Stimulated activated naive CD8-positive, alpha-beta T cell treated with anti-CD3 and anti-CD28 coated beads, Interleukin-15, Interleukin-2, amounts not matched to agents 100 ng/mL and 50 ng/mL, for 24 hours (primary cell): Measurements from ENCODE around the gene TES.
A peak's percentile ranks its signal among the peaks of the same experiment; 100 is the strongest.
"Not testable (repeated sequence)": the region's sequence is repeated elsewhere in the genome, so short reads cannot be mapped to it uniquely, and the experiment has no call there.

ENCODE experiments used
- H3K27ac Mint-ChIP-seq: one replicate; pipeline ENCODE4 v1.8.0; 2021; ENCODE audit warnings: mild to moderate bottlenecking, mixed read lengths
- H3K27me3 Mint-ChIP-seq: one replicate; pipeline ENCODE4 v1.8.0; 2021; ENCODE audit warnings: mixed read lengths
- H3K36me3 Mint-ChIP-seq: one replicate; pipeline ENCODE4 v1.8.0; 2021; ENCODE audit warnings: low read depth, mixed read lengths
- H3K4me1 Mint-ChIP-seq: one replicate; pipeline ENCODE4 v1.8.0; 2021; ENCODE audit warnings: low read depth, mixed read lengths
- H3K4me3 Mint-ChIP-seq: one replicate; pipeline ENCODE4 v1.8.0; 2021; ENCODE audit warnings: mild to moderate bottlenecking, mixed read lengths
- H3K9me3 Mint-ChIP-seq: one replicate; pipeline ENCODE4 v1.8.0; 2021; ENCODE audit warnings: mixed read lengths

TES gene, protein sequence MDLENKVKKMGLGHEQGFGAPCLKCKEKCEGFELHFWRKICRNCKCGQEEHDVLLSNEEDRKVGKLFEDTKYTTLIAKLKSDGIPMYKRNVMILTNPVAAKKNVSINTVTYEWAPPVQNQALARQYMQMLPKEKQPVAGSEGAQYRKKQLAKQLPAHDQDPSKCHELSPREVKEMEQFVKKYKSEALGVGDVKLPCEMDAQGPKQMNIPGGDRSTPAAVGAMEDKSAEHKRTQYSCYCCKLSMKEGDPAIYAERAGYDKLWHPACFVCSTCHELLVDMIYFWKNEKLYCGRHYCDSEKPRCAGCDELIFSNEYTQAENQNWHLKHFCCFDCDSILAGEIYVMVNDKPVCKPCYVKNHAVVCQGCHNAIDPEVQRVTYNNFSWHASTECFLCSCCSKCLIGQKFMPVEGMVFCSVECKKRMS

DNA sequence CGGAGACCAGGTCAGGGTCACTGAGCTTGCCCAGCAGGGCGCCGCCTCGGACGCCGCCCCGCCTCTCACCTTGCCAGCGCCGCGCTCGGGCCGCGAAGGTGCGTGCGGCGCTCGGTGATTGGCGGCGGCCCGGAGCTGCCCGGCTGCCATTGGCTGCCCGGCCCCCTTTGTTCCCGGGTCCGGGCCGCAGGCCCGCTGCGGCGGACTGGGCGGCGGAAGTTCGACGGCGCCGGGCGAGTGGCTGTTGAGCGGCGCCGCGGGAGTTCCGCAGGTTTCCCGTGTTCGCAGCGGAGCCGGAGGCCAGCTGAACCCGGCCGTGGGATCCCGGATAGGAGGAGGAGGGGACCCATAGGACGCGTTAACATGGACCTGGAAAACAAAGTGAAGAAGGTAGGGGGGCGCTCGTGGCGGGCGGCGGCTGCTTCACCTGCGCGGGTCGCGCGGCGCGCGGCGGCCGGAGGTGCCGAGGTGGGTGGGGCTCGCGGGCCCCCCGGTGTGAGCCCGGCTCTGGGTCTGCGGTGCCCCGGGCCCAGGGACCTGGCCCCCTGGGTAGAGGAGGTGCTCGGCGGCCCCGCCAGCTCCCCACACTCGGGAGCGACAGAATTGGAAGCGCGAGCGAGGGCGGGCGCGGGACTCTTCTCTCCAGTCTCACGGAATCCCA lies at the start of gene TES:
Gene TES (plus strand): TSS at position 195 of the 661 bp plus-strand sequence. CDS start 169 bp downstream, at position 364.
- Mint-ChIP-seq H3K4me1 (peaks cover 45% of the 10 kb centered on the region), H3K9me3 (no peaks in the 10 kb centered on the region), H3K27ac (peak within 1 kb of the TSS; percentile 97), H3K4me3 (peak within 1 kb of the TSS; percentile 98), H3K36me3 (peaks cover 17% of the 10 kb centered on the region), H3K27me3 (no peaks in the 10 kb centered on the region)

DNA sequence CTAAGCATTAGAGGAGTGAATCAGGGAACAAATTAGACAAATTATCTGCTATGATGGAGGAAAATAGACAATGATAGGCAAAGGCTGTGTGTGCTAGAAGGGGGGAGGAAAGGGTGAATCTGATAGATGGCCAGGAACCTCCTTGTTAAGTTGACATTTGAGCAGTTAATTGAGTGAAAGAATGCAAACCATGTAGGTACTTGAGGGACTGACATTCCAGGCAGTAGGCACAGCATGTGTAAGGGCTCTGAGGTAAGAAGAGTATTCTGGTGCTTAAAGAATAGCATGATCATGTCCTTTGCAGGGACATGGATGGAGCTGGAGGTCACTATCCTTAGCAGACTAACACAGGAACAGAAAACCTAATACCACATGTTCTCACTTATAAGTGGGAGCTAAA lies 48.6 kb upstream of the TES start:
- peaks cover 22% of the 10 kb centered on the region for H3K27me3 Mint-ChIP-seq
- H3K36me3 Mint-ChIP-seq: no peaks in the 10 kb centered on the region
- no peak overlapping the region for H3K27ac Mint-ChIP-seq
- no peak overlapping the region for H3K4me3 Mint-ChIP-seq
- peaks cover 25% of the 10 kb centered on the region for H3K4me1 Mint-ChIP-seq
- no peaks in the 10 kb centered on the region for H3K9me3 Mint-ChIP-seq

DNA sequence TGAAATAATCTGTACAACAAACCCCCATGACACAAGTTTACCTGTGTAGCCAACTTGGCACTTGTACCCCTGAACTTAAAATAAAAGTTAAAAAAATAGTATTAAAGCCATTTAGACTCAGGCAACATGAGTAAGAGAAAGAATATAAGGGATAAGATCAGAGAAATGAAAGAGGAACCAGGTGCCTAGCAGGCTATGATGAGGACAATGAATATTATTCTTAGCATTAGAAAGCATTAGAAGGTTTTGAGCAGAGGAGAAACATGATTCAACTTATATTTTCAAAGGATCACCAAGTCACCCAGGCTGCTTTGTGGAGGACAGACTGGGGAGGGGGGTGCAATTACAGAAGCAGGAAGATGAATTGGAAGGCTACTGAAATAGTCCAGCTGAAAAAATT lies 48.1 kb upstream of the TES start:
- Mint-ChIP-seq H3K9me3 (no peaks in the 10 kb centered on the region), H3K27me3 (peaks cover 18% of the 10 kb centered on the region), H3K4me3 (no peak overlapping the region), H3K4me1 (peaks cover 29% of the 10 kb centered on the region), H3K27ac (no peak overlapping the region), H3K36me3 (no peaks in the 10 kb centered on the region)

DNA sequence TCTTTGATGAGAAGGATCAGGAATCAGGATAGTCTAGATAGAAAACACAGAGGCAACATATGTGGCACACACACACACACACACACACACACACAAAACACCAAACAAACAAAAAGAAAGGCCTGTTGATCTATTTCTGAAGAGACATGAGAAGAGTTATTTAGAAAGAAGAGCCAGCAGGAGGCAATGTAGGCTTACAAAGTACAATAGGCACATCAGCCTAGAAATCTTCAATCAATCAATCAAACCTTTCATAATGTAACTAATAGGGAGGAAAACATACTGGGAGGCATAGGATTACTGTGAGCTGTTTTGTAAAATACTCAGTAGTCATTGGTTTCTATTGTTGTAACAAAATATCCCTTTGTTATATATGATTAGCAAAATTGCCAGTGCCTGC lies 47.3 kb upstream of the TES start:
- peaks cover 31% of the 10 kb centered on the region for H3K4me1 Mint-ChIP-seq
- no peaks in the 10 kb centered on the region for H3K36me3 Mint-ChIP-seq
- H3K27ac Mint-ChIP-seq: no peak overlapping the region
- H3K4me3 Mint-ChIP-seq: no peak overlapping the region
- no peaks in the 10 kb centered on the region for H3K9me3 Mint-ChIP-seq
- H3K27me3 Mint-ChIP-seq: peaks cover 13% of the 10 kb centered on the region

DNA sequence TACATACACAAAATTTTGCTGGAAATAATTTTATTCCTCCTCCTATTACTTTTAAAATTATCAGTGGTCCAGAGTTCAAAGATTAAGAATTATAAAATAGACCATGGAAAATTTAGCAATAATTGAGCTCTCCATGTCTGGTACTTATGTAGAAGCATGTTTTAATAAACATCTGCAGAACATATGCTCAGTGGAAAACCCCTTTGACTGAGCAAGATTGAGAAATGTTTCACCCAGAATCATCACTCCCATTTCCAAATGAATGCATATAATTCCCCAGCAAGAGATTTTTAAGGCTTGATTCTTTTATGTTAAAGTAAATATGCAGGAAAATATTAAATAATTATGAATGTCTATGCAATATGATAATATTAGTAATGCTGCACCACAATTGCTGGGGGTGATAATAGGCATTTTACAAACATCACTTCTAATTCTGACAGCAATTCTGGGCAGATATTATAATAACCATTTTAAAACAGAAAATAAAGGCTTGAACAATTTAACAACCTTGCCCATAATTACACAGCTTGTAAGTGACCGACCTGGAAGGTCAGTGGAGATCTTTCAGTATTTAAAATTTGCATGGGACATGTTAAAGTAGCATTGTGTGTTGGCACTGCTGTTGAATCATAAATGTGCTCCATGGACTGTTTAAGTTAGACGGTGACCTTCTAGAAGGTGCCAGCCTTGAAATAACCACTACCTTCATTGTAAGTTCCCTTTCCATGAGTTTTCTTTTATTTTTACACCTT lies 45.6 kb upstream of the TES start:
- no peak overlapping the region for H3K27ac Mint-ChIP-seq
- peaks cover 13% of the 10 kb centered on the region for H3K27me3 Mint-ChIP-seq
- H3K4me1 Mint-ChIP-seq: peaks cover 31% of the 10 kb centered on the region
- H3K9me3 Mint-ChIP-seq: no peaks in the 10 kb centered on the region
- H3K4me3 Mint-ChIP-seq: no peak overlapping the region
- no peaks in the 10 kb centered on the region for H3K36me3 Mint-ChIP-seq

DNA sequence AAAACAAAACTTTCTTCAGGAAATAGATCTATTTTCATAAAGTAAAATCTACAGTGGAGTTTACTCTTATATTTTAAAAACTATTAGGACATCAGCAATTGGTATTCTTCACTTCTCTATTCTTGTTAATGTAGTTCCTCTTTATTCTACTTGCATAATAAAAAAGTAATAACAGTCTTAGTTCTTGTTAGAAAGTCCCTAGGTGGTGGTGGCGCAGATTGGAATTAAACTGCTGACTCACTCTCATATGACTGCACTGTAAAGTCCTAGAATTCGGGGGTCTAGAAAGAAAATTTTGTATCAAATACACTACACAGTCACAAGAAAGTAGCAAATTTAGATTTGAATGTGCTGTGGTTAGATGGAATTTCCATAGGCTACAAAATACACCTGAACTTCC lies 44.6 kb upstream of the TES start:
- Mint-ChIP-seq H3K27me3 (peaks cover 13% of the 10 kb centered on the region), H3K4me1 (peaks cover 31% of the 10 kb centered on the region), H3K27ac (no peak overlapping the region), H3K9me3 (no peaks in the 10 kb centered on the region), H3K36me3 (no peaks in the 10 kb centered on the region), H3K4me3 (no peak overlapping the region)

DNA sequence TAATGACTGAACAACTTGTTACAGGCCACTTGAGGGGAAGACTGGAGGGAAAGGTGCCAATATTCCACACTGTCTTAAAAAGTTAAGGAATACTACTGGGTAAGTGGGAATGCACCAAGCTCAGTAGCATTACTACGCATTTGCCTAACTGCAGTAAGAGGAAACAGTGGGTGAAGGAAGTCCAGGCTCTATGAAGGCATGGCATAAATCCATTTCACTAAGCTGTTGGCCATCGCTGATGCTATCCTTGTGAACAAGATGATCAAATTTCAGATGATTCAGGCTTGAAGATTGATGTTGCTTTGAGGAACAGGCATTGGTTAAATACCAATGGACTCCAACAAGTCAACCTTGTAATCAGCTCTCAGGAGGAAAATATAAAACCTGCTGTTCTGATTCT lies 44.2 kb upstream of the TES start:
- peaks cover 13% of the 10 kb centered on the region for H3K27me3 Mint-ChIP-seq
- H3K36me3 Mint-ChIP-seq: no peaks in the 10 kb centered on the region
- peaks cover 31% of the 10 kb centered on the region for H3K4me1 Mint-ChIP-seq
- H3K27ac Mint-ChIP-seq: no peak overlapping the region
- no peak overlapping the region for H3K4me3 Mint-ChIP-seq
- H3K9me3 Mint-ChIP-seq: no peaks in the 10 kb centered on the region

DNA sequence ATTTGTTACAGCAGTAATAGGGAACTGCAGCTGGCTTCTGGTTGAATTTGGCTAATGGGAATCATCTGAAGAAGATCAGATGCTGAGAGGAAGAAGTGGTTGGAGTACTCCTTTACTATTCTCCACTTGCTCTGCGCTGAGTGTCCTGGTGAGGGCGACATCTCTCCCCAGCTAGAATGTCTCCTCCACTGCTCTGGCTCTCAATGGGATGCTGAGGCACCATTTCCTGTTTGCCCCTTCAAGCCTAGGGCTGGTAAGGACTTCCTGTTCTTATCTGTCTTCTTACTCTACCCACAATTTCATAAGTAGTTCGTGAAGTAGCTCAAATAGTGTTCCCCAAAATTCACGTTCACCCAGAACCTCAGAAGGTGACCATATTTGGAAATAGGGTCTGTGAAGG lies 43.2 kb upstream of the TES start:
- H3K9me3 Mint-ChIP-seq: no peaks in the 10 kb centered on the region
- no peaks in the 10 kb centered on the region for H3K36me3 Mint-ChIP-seq
- peaks cover 12% of the 10 kb centered on the region for H3K27me3 Mint-ChIP-seq
- H3K27ac Mint-ChIP-seq: no peak overlapping the region
- H3K4me1 Mint-ChIP-seq: peaks cover 24% of the 10 kb centered on the region
- no peak overlapping the region for H3K4me3 Mint-ChIP-seq

DNA sequence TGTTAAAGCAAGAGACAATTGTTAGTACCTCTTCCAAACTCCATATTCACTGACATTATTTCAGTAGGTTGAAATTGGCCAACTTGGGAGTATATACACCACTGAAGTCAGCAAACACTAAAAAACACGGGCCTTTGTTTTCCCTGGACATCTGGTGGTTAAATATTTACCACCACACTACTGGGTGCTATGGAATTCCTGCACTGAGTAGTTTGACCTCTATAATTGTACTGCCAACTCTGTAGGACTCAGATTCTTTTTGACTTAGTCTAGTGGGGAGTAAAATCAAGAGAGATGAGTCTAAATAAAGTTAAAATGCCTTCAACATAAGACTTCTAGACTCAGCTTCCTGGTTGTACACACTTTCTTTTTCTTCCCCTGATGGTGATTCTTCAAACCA lies 41.3 kb upstream of the TES start:
- no peak overlapping the region for H3K27ac Mint-ChIP-seq
- no peaks in the 10 kb centered on the region for H3K36me3 Mint-ChIP-seq
- no peak overlapping the region for H3K4me3 Mint-ChIP-seq

DNA sequence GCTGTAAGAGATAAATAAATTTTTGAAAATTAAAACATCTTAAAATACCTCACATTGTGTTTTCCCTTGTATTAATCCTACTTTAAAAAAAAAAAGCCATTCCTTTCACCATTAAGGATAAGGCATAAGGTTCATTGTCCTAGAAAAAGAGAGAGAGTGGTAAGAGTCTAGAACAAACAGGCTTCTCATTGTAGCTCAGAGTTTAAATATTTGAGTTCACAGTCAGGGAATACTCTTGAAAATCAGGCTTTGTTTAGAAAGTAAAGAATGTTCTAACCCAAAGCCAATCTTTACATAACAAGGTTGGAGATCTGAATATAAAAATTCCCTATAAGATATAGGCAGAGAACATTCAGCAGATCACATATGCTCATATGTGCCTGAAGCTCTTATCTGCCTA lies 40.2 kb upstream of the TES start:
- Mint-ChIP-seq H3K27ac (no peak overlapping the region), H3K36me3 (no peaks in the 10 kb centered on the region), H3K27me3 (peaks cover 4% of the 10 kb centered on the region), H3K9me3 (no peaks in the 10 kb centered on the region), H3K4me1 (peaks cover 18% of the 10 kb centered on the region), H3K4me3 (no peak overlapping the region)

More for the DNA sequence above, 41.3 kb upstream of the TES start:
- Mint-ChIP-seq H3K27me3 (peaks cover 4% of the 10 kb centered on the region), H3K9me3 (no peaks in the 10 kb centered on the region), H3K4me1 (peaks cover 20% of the 10 kb centered on the region)

DNA sequence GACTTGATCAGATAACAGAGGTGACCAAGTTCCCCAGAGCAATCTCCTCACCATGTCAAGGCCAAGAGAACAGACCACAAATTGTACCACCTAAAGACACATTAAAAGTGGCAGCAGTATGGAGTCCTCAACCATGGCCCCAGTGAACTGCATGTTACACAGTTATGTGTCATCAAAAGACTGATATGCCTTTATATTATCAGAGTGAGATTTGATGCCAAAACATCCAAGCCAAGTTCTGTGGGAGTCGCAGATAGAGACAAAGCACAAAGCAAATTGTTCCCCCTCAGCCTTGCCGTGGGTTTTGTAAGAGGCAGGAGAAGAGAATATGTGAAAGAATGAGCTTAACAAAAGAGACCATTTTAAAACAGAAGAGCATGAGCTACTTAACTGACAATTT lies 39.2 kb upstream of the TES start:
- H3K9me3 Mint-ChIP-seq: no peaks in the 10 kb centered on the region
- H3K27me3 Mint-ChIP-seq: peaks cover 4% of the 10 kb centered on the region
- peaks cover 11% of the 10 kb centered on the region for H3K4me1 Mint-ChIP-seq
- no peak overlapping the region for H3K4me3 Mint-ChIP-seq
- no peak overlapping the region for H3K27ac Mint-ChIP-seq
- H3K36me3 Mint-ChIP-seq: no peaks in the 10 kb centered on the region

DNA sequence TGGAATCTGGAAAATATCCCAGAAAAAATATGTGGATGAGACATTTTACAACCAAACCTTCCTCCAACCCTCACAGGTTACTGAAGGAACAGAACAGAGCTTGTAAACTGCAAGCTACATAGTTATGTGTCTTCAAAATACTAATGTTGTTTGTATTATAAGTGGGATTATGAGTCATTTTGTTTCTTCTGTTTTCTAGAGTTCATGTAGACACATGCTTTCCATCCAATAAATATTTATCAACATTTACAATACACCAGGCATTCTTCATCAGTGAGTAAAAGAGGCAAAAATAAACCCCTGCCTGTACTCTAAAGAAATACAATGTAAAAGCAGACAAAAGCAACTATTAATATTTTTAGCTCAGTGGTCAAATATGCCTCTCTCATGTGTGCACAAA lies 38.0 kb upstream of the TES start:
- H3K4me3 Mint-ChIP-seq: no peak overlapping the region
- H3K27me3 Mint-ChIP-seq: peaks cover 4% of the 10 kb centered on the region
- H3K4me1 Mint-ChIP-seq: peaks cover 1% of the 10 kb centered on the region
- no peaks in the 10 kb centered on the region for H3K36me3 Mint-ChIP-seq
- no peaks in the 10 kb centered on the region for H3K9me3 Mint-ChIP-seq
- no peak overlapping the region for H3K27ac Mint-ChIP-seq

DNA sequence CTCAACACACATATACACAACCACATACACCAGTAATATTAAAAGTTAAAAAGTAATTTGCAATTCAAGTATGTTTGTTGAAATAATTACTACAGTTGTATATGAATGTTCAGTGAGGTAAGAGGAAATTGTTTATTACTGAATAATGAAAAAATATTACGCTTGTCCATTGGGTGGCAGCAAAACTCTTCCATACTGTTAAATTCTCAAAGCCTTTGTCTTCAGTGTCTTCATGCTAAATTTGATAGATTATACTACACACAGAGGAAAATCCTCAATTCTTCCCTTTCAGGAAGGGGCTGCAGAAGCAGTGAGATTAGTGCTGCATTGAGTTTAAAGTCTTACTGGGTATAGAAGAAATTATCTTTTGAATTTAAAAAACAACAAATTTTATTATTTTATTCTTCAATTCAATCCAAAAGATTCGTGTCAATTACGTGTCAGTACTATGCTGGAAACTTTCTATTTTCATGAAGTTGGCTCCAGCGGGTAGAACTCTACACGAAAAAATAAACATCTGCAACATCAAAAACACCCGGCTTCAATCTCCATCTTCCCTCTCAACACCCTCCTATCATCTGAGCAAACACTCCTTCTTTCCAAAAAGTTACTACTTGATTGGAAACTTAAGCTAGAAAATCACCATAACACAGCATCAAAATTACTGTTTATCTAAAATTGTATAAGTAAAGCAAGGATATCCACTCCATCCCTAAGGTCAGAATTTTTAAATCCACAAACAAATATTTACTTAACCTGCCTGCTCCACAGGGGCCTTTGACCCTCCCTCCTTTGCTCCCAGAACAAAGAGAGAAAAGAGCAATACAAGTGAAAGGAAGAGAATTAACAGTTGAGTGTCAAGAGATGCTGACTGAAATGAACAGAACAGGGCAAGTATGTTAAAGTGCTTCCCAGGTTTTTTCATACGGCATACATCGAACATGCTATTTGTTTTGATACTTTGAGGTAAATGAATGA lies 37.0 kb upstream of the TES start:
- no peak overlapping the region for H3K27ac Mint-ChIP-seq

DNA sequence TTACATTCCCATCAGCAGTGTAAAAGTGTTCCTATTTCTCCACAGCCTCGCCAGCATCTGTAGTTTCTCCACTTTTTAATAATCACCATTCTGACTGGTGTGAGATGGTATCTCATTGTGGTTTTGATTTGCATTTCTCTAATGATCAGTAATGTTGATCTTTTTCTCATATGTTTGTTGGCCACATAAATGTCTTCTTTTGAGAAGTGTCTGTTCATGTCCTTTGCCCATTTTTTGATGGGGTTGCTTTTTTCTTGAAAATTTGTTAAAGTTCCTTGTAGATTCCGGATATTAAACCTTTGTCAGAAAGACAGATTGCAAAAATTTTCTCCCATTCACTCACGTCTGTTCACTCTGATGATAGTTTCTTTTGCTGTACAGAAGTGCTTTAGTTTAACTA lies 35.2 kb upstream of the TES start:
- not testable (repeated sequence) for H3K4me3 Mint-ChIP-seq, H3K27ac Mint-ChIP-seq, H3K36me3 Mint-ChIP-seq, H3K27me3 Mint-ChIP-seq, H3K4me1 Mint-ChIP-seq, H3K9me3 Mint-ChIP-seq

More for the DNA sequence above, 37.0 kb upstream of the TES start:
- Mint-ChIP-seq H3K4me1 (no peaks in the 10 kb centered on the region), H3K9me3 (no peaks in the 10 kb centered on the region), H3K27me3 (peaks cover 4% of the 10 kb centered on the region), H3K4me3 (no peak overlapping the region), H3K36me3 (no peaks in the 10 kb centered on the region)
